ENCODE data around the gene UBE3B.

DNA sequence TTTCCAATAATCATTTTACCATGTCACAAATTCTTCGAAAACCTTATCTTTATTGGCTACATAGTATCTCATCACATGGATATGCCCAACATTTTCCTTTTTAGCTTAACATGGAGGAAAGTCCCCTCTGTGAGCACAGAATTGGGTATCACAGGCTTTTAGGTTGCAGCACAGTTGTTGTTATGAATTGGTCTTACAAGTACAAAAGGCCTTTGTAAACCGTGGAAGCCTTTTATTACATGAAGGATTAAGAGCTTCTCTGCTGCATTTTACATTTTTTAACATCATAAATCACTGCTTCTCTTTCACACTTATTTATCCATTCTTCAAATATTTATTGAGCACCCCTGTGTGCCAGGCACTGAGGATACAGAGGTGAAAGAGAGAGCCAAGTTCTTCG, 26.2 kb downstream of the UBE3B start:
- no peak for TF ChIP-seq ZNF274 (IDR thresholded peaks at IDR 0.05; ENCODE audit: low read depth, low read length)
- no peak for TF ChIP-seq SUZ12 (IDR thresholded peaks at IDR 0.05; ENCODE audit: extremely low read depth, insufficient read depth, insufficient read length)
- TF ChIP-seq YY1 (IDR thresholded peaks at IDR 0.05; ENCODE audit: insufficient read depth, insufficient read length): no peak

Data from NT2/D1 (cell line).